Thyroid gland (tissue), 4 donors: Measurements from ENCODE around the gene PALM3.

Experiments
- POLR2A ChIP-seq, 2 donors: fragments of 450-650 bp; IDR thresholded peaks; one replicate each; pipeline ENCODE4 v1.6.1; 2017; ENCODE audit warnings: antibody characterized with exemption in 2 of 2, mild to moderate bottlenecking in 2 of 2, moderate library complexity in 1 of 2
- TF ChIP-seq, protein P1 (sequence below), 6 experiments: fragments of 200-600 bp in 3 of 6; fragments of 450-650 bp in 3 of 6; sonication (generic) in 3 of 6; IDR thresholded peaks; one replicate each; pipeline ENCODE4 v1.5.1; 2016 to 2019; ENCODE audit warnings: antibody characterized with exemption in 6 of 6, mild to moderate bottlenecking in 2 of 6, inconsistent platforms in 1 of 6, moderate library complexity in 1 of 6

DNA sequence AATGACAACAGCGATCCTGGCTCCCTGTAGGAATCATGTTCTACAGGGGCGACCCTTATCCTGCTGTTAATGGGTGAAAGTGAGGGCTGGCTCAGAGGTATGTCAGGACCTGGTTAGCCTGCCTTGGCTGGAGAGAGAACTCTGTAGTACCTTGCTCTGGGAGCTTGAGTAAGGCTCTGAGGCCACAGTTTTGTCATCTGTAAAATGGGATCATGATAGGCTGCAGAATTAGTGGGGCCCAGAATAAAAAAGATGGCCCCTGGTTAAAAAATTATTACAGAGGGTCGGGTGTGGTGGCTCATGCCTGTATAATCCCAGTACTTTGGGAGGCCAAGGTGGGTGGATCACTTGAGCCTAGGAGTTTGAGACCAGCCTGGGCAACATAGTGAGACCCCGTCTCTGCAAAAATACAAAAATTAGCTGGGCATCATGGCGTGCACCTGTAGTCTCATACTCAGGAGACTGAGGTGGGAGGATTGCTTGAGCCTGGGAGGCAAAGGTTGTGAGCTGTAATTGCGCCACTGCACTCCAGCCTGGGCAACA, 39.2 kb upstream of the PALM3 start:
- TF ChIP-seq, protein P1, sequence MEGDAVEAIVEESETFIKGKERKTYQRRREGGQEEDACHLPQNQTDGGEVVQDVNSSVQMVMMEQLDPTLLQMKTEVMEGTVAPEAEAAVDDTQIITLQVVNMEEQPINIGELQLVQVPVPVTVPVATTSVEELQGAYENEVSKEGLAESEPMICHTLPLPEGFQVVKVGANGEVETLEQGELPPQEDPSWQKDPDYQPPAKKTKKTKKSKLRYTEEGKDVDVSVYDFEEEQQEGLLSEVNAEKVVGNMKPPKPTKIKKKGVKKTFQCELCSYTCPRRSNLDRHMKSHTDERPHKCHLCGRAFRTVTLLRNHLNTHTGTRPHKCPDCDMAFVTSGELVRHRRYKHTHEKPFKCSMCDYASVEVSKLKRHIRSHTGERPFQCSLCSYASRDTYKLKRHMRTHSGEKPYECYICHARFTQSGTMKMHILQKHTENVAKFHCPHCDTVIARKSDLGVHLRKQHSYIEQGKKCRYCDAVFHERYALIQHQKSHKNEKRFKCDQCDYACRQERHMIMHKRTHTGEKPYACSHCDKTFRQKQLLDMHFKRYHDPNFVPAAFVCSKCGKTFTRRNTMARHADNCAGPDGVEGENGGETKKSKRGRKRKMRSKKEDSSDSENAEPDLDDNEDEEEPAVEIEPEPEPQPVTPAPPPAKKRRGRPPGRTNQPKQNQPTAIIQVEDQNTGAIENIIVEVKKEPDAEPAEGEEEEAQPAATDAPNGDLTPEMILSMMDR (IDR thresholded peaks at IDR 0.05): no peak
- TF ChIP-seq POLR2A (IDR thresholded peaks at IDR 0.05): no peak
